Thymus (tissue), 11 donors: Measurements from ENCODE around the gene RENBP. TPM values are rescaled to one million over a fixed set of nuclear protein-coding genes. Genes with fewer than 3 reads are reported as not detected.

Experiments used
- DNase-seq, 9 donors: peaks; one replicate each; pipeline ENCODE4 v3.0.0-alpha.2; 2013; ENCODE audit warnings: low spot score in 9 of 9, low read depth in 6 of 9, missing footprints in 1 of 9
- H3K27ac ChIP-seq, 2 donors: one replicate each; pipeline ENCODE4 v1.5.1; 2013; ENCODE audit warnings: control low read depth in 1 of 2, low read depth in 1 of 2, low read length in 1 of 2, mild to moderate bottlenecking in 1 of 2, moderate library complexity in 1 of 2
- H3K27me3 ChIP-seq, 2 donors: one replicate each; pipeline ENCODE4 v1.5.1; 2013; ENCODE audit warnings: low read length in 1 of 2; ENCODE audit not compliant: control insufficient read depth in 2 of 2, insufficient read depth in 1 of 2
- H3K36me3 ChIP-seq, 2 donors: one replicate each; pipeline ENCODE4 v1.5.1; 2013; ENCODE audit warnings: low read length in 1 of 2, mild to moderate bottlenecking in 1 of 2, moderate library complexity in 1 of 2; ENCODE audit not compliant: control insufficient read depth in 2 of 2, insufficient read depth in 2 of 2
- H3K4me1 ChIP-seq, 2 donors: one replicate each; pipeline ENCODE4 v1.5.1; 2013; ENCODE audit warnings: low read length in 2 of 2; ENCODE audit not compliant: control insufficient read depth in 2 of 2, insufficient read depth in 2 of 2
- H3K4me3 ChIP-seq, 2 donors: one replicate each; pipeline ENCODE4 v1.5.1; 2013; ENCODE audit warnings: low read length in 2 of 2, control low read depth in 1 of 2, mild to moderate bottlenecking in 1 of 2
- H3K9me3 ChIP-seq, 2 donors: one replicate each; pipeline ENCODE4 v1.5.1; 2013; ENCODE audit warnings: low read length in 1 of 2, mild to moderate bottlenecking in 1 of 2; ENCODE audit not compliant: control insufficient read depth in 2 of 2, insufficient read depth in 1 of 2
- WGBS: extraction: QIAGEN DNeasy Blood & Tissue Kit; methylation state at CpG from one replicate; pipeline ENCODE4 v1.1.7; 2013; 5-methylcytosine and 5-hydroxymethylcytosine counted together
- polyA plus RNA-seq: library from polyadenylated mRNA; stranded (reverse); fragments of 200-250 nt; gene quantifications from one replicate; pipeline ENCODE4 v1.2.3, GENCODE V29; 2013
- total RNA-seq: library from RNA; stranded (reverse); fragments of 120-200 nt; gene quantifications from one replicate; pipeline ENCODE4 v1.2.4, GENCODE V29; 2013
- donor health status: healthy.

RENBP gene
- total and polyA plus RNA-seq, 2 donors, result 9.3 to 18.3 TPM

DNA sequence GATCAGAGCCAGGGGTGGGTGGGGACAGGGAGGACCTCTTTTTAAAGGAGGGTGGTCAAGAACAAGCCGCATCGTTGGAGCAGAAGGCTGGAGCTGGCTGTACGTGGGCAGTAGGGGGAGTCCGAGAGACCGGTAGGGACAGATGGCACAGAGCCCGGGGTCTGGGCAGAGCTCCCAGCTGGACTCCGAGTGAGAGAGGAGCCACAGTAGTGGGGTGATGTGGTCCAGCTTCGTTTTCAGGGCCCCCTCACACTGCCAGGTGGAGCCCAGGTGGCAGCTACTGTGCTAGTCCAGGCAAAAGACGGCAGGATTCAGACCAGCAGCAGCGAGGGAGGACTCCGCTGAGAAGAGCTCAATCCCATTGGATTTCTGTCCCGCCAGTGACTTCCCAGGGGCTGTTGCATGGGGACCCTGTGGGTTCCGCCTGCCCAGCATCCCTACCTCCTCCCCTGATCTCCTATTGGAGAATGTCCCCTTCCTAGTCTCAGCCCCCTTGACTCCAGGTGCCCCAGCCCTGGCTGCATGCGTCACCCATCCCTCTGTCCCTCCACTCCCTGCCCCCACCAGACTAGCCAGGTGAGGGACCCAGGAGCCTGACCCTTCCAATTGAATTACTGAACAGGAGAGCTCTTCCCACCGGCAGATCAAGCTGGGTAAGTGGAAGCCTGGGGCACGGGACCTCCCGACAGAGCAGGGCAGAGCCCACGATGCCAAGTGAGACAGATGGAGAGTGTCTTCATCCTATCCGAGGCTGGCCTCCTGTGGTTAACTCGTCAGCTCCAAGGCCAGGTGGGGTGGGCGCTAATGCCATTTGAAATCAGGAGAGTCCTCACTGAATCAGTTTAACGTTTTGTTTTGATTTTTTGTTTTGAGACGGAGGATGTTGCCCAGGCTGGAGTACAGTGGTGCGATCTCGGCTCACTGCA is 21.2 kb downstream of the RENBP start:
- Histone ChIP-seq H3K27ac (no peak overlapping the region), H3K36me3 (peaks cover 29 to 30% of the 10 kb centered on the region in 2 donors), H3K4me1 (peaks cover 3 to 60% of the 10 kb centered on the region in 2 donors), H3K9me3 (peaks cover 0 to 7% of the 10 kb centered on the region in 2 donors), H3K27me3 (peaks cover 0 to 37% of the 10 kb centered on the region in 2 donors), H3K4me3 (no peak overlapping the region)
- WGBS, result 56% methylated on average over 25 of the region's 25 CpGs
- no peak for DNase-seq

DNA sequence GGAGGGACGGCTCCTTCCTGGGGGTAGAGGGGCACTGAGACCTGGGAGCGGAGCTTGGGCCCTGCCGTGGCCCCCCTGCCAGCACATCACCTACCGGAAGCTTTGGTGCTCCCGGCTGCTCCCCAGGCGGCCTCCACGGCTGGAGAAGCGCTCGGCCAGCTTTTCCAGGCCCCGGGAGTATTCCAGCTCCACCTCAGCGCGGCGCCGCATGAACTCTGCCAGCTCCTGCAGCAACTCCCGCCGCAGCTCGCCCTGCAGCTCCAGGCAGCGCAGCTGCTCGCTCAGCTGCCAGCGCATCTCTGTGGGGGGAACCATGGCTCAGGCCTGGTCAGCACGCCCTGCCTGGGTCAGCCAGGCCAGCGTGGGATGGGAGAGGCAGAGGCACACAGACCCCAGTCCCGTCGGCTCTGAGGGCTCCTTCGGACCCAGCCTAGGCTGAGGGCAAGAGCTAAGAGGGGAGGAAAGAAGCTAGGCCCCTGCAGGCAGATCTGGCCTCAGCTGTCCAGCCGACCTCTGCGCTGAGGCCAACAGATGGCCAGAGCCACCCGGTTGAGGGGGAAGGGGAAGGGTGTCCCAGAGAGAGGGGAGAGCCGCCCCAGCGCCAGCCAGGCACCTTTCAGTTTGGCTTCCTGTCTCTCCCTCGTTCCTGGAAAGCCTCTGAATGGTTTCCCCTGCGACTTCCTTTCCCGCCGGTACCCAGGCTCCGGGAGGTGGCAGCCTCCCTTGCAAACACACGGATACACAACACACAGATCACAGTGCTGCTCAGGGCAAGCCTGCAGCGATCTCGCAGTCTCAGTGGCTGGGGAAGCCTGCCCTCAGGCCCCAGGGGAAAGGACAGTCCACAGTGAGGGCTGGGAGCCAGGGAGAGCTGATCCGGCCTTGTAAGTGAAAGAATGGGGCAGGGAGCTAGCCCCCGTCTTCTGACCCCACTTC is 22.7 kb downstream of the RENBP start:
- H3K9me3 ChIP-seq, result no peaks in the 10 kb centered on the region
- no peak overlapping the region for H3K4me3 ChIP-seq
- peaks cover 38 to 41% of the 10 kb centered on the region in 2 donors for H3K36me3 ChIP-seq
- no peak overlapping the region for H3K27ac ChIP-seq
- peaks cover 0 to 40% of the 10 kb centered on the region in 2 donors for H3K27me3 ChIP-seq
- peaks cover 3 to 50% of the 10 kb centered on the region in 2 donors for H3K4me1 ChIP-seq
- DNase-seq, result no peak
- 64% methylated on average over 40 of the region's 40 CpGs for WGBS

DNA sequence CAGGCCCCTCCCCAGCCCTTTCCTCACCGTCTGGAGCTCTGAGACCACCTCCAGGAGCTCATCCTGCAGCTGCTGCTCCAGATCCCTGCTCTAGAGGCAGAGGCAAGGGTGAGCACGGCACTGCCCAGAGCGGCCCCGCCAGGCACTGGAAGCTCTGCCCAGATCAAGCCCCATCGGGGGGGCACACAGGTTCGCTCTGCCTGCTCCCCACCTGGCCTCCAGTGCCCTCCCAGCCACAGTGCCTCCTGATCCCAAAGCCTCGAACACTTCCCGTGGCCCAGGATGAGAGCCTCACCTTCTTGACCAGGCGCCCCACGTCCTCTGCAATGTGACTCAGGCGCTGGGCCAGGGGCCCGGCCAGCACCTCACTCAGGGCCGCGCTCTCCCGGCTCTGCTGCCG is 23.4 kb downstream of the RENBP start:
- Histone ChIP-seq H3K9me3 (no peaks in the 10 kb centered on the region), H3K27me3 (peaks cover 0 to 40% of the 10 kb centered on the region in 2 donors), H3K36me3 (peaks cover 40 to 41% of the 10 kb centered on the region in 2 donors), H3K27ac (no peak overlapping the region), H3K4me1 (peaks cover 3 to 44% of the 10 kb centered on the region in 2 donors), H3K4me3 (no peak overlapping the region)
- 94% methylated on average over 16 of the region's 16 CpGs for WGBS
- no peak for DNase-seq

GRCh38 chrX:153920546-153920945 is 23.9 kb downstream of the RENBP start:
- WGBS, result 98% methylated on average over 14 of the region's 14 CpGs
- H3K27ac ChIP-seq, result no peak overlapping the region
- H3K4me1 ChIP-seq, result peaks cover 3 to 44% of the 10 kb centered on the region in 2 donors
- H3K36me3 ChIP-seq, result peaks cover 41 to 45% of the 10 kb centered on the region in 2 donors
- H3K27me3 ChIP-seq, result peaks cover 0 to 37% of the 10 kb centered on the region in 2 donors
- no peaks in the 10 kb centered on the region for H3K9me3 ChIP-seq
- H3K4me3 ChIP-seq, result no peak overlapping the region
- no peak for DNase-seq

DNA sequence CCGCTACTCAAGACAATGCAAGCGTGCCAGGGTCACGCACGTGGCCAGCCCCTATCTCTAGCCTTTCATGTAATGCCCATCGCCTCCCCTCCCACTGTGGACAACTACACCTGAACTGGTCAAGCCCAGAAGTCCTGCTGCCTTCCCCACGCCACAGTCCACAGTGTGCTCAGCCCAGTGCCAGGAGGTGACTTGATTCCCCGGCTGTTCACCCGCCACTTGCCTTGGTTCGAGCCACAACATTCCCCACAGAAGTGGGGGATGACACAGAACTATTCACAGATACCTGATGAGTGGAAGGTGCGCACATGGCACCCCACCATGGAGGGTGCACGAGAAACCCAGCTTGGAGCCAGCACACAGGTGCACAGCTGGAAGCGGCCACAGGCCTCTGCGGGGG is 25.2 kb downstream of the RENBP start:
- no peaks in the 10 kb centered on the region for H3K9me3 ChIP-seq
- no peak overlapping the region for H3K27ac ChIP-seq
- WGBS, result 98% methylated on average over 13 of the region's 13 CpGs
- H3K36me3 ChIP-seq, result peaks cover 41 to 45% of the 10 kb centered on the region in 2 donors
- H3K4me3 ChIP-seq, result no peak overlapping the region
- no peak for DNase-seq
- H3K4me1 ChIP-seq, result peaks cover 3 to 32% of the 10 kb centered on the region in 2 donors
- peaks cover 0 to 34% of the 10 kb centered on the region in 2 donors for H3K27me3 ChIP-seq

- H3K27me3 ChIP-seq, result peaks cover 0 to 35% of the 10 kb centered on the region in 2 donors
- no peaks in the 10 kb centered on the region for H3K9me3 ChIP-seq
- H3K36me3 ChIP-seq, result peaks cover 51 to 59% of the 10 kb centered on the region in 2 donors
- H3K4me1 ChIP-seq, result peaks cover 3 to 19% of the 10 kb centered on the region in 2 donors
- 95% methylated on average over 6 of the region's 6 CpGs for WGBS
- no peak overlapping the region for H3K27ac ChIP-seq
- no peak for DNase-seq
- H3K4me3 ChIP-seq, result no peak overlapping the region
Observed at GRCh38 chrX:153917869-153918268, 26.6 kb downstream of the RENBP start.

- peaks cover 52 to 68% of the 10 kb centered on the region in 2 donors for H3K36me3 ChIP-seq
- no peak for DNase-seq
Observed at GRCh38 chrX:153913701-153914100, 30.7 kb downstream of the RENBP start.

GRCh38 chrX:153913211-153913610 is 31.2 kb downstream of the RENBP start:
- WGBS, result 94% methylated on average over 16 of the region's 17 CpGs
- Histone ChIP-seq H3K27ac (no peak overlapping the region), H3K36me3 (peaks cover 51 to 68% of the 10 kb centered on the region in 2 donors), H3K4me3 (no peak overlapping the region), H3K9me3 (no peaks in the 10 kb centered on the region), H3K27me3 (peaks cover 0 to 14% of the 10 kb centered on the region in 2 donors), H3K4me1 (peaks cover 0 to 5% of the 10 kb centered on the region in 2 donors)
- DNase-seq, result no peak

More at GRCh38 chrX:153913701-153914100, 30.7 kb downstream of the RENBP start:
- H3K9me3 ChIP-seq, result no peaks in the 10 kb centered on the region
- peaks cover 0 to 5% of the 10 kb centered on the region in 2 donors for H3K4me1 ChIP-seq
- no peak overlapping the region for H3K4me3 ChIP-seq
- H3K27me3 ChIP-seq, result peaks cover 0 to 16% of the 10 kb centered on the region in 2 donors
- WGBS, result over 99% methylated on average over 17 of the region's 17 CpGs
- no peak overlapping the region for H3K27ac ChIP-seq
